ENCODE data around the gene ADAMTS2.

- TF ChIP-seq, protein P1, sequence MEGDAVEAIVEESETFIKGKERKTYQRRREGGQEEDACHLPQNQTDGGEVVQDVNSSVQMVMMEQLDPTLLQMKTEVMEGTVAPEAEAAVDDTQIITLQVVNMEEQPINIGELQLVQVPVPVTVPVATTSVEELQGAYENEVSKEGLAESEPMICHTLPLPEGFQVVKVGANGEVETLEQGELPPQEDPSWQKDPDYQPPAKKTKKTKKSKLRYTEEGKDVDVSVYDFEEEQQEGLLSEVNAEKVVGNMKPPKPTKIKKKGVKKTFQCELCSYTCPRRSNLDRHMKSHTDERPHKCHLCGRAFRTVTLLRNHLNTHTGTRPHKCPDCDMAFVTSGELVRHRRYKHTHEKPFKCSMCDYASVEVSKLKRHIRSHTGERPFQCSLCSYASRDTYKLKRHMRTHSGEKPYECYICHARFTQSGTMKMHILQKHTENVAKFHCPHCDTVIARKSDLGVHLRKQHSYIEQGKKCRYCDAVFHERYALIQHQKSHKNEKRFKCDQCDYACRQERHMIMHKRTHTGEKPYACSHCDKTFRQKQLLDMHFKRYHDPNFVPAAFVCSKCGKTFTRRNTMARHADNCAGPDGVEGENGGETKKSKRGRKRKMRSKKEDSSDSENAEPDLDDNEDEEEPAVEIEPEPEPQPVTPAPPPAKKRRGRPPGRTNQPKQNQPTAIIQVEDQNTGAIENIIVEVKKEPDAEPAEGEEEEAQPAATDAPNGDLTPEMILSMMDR (conservative IDR thresholded peaks at IDR 0.05; ENCODE audit: low read depth, low read length): no peak
- TF ChIP-seq EZH2 (IDR thresholded peaks at IDR 0.05; ENCODE audit: low read length, unreplicated experiment): no peak
Measured at GRCh38 chr5:179336126-179336870, 9.0 kb downstream of the ADAMTS2 start.
